Lower leg skin (tissue), 3 donors: ENCODE data around the gene CD247.

Source experiments
- POLR2A ChIP-seq, 2 donors: fragments of 450-650 bp; IDR thresholded peaks; one replicate each; pipeline ENCODE4 v1.6.1; 2016 to 2017; ENCODE audit warnings: antibody characterized with exemption in 2 of 2, mild to moderate bottlenecking in 1 of 2, moderate library complexity in 1 of 2
- TF ChIP-seq, protein P1 (sequence below), 3 donors: fragments of 450-650 bp; IDR thresholded peaks; one replicate each; pipeline ENCODE4 v1.5.1; 2016; ENCODE audit warnings: antibody characterized with exemption in 3 of 3, mild to moderate bottlenecking in 3 of 3, moderate library complexity in 2 of 3

DNA sequence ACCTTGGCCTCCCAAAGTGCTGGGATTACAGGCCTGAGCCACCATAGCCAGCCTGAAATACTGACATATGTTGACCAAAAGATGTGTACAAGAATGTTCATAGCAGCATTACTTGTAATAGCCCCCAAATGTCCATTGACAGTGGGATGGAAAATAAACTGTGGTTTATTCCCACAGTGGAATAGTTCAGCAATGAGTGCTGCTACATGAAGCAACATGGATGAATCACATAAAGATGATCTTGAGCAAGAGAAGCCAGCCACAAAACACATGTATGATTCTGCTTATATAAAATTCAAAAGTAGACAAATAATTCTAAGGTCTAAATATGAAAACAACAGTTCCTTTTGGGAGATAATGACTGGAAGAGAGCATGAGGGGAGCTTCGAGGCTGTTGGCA lies 44.4 kb upstream of the CD247 start:
- no peak for TF ChIP-seq POLR2A (IDR thresholded peaks at IDR 0.05)
- TF ChIP-seq, protein P1, sequence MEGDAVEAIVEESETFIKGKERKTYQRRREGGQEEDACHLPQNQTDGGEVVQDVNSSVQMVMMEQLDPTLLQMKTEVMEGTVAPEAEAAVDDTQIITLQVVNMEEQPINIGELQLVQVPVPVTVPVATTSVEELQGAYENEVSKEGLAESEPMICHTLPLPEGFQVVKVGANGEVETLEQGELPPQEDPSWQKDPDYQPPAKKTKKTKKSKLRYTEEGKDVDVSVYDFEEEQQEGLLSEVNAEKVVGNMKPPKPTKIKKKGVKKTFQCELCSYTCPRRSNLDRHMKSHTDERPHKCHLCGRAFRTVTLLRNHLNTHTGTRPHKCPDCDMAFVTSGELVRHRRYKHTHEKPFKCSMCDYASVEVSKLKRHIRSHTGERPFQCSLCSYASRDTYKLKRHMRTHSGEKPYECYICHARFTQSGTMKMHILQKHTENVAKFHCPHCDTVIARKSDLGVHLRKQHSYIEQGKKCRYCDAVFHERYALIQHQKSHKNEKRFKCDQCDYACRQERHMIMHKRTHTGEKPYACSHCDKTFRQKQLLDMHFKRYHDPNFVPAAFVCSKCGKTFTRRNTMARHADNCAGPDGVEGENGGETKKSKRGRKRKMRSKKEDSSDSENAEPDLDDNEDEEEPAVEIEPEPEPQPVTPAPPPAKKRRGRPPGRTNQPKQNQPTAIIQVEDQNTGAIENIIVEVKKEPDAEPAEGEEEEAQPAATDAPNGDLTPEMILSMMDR (IDR thresholded peaks at IDR 0.05) = no peak
